Activated B cell treated with CpG ODN at 0.5 μM for 24 hours (primary cell): ENCODE results near the gene IFI35. TPM values are rescaled to one million over a fixed set of nuclear protein-coding genes. Genes with fewer than 3 reads are reported as not detected.

Experiments
- ATAC-seq: fragments of 200-7000 bp; cut with Tn5 transposase; one replicate; pipeline ENCODE4 v1.10.0; 2021; ENCODE audit warnings: low read depth, mild to moderate bottlenecking, moderate library complexity
- CTCF ChIA-PET: fragments of 350-600 bp; sonication (Branson Sonifier 250); formaldehyde crosslinking; loops from one replicate; lab custom pipeline; 2021; ENCODE audit warnings: antibody characterized with exemption; lab: Charles Lee
- POLR2A ChIA-PET: fragments of 350-600 bp; sonication (Branson Sonifier 250); formaldehyde crosslinking; loops from one replicate; lab custom pipeline; 2021; ENCODE audit warnings: antibody characterized with exemption; lab: Charles Lee
- DNase-seq: peaks from one replicate; pipeline ENCODE4 v3.0.0; 2022
- H3K27ac Mint-ChIP-seq: one replicate; pipeline ENCODE4 v1.8.0; 2020; ENCODE audit warnings: mixed read lengths
- H3K27me3 Mint-ChIP-seq: one replicate; pipeline ENCODE4 v1.8.0; 2021; ENCODE audit warnings: mixed read lengths
- H3K36me3 Mint-ChIP-seq: one replicate; pipeline ENCODE4 v1.8.0; 2021; ENCODE audit warnings: low read depth, mixed read lengths
- H3K4me1 Mint-ChIP-seq: one replicate; pipeline ENCODE4 v1.8.0; 2021; ENCODE audit warnings: mixed read lengths
- H3K4me3 Mint-ChIP-seq: one replicate; pipeline ENCODE4 v1.8.0; 2020; ENCODE audit warnings: mild to moderate bottlenecking, mixed read lengths
- H3K9me3 Mint-ChIP-seq: one replicate; pipeline ENCODE4 v1.8.0; 2020; ENCODE audit warnings: mixed read lengths
- CTCF ChIP-seq: fragments of 200-600 bp; IDR thresholded peaks from one replicate; pipeline ENCODE4 v1.8.0; 2022; ENCODE audit warnings: antibody characterized with exemption, mild to moderate bottlenecking
- intact Hi-C: fragments of 100-400 bp; cut with micrococcal nuclease; formaldehyde crosslinking; loops from one replicate; pipeline ENCODE4 v1.15.1; 2024
- total RNA-seq: library from RNA; stranded (reverse); gene quantifications from 2 replicates; pipeline ENCODE4 v1.2.3, GENCODE V29; 2022

The IFI35 gene
- total RNA-seq, 1 donor from 2014 or later = 50.5 TPM

GRCh38 chr17:43031666-43032065, 25.1 kb downstream of the IFI35 start:
- TF ChIP-seq CTCF = no peak
- no peak overlapping the region for H3K4me3 Mint-ChIP-seq
- DNase-seq (no peak), ATAC-seq (no peak)
- H3K27ac Mint-ChIP-seq = no peak overlapping the region
- POLR2A ChIA-PET = no interaction called here
- no peaks in the 10 kb centered on the region for H3K36me3 Mint-ChIP-seq
- no peaks in the 10 kb centered on the region for H3K27me3 Mint-ChIP-seq
- CTCF ChIA-PET = no interaction called here
- no peaks in the 10 kb centered on the region for H3K9me3 Mint-ChIP-seq
- intact Hi-C loops = no loop called here
- no peaks in the 10 kb centered on the region for H3K4me1 Mint-ChIP-seq

DNA sequence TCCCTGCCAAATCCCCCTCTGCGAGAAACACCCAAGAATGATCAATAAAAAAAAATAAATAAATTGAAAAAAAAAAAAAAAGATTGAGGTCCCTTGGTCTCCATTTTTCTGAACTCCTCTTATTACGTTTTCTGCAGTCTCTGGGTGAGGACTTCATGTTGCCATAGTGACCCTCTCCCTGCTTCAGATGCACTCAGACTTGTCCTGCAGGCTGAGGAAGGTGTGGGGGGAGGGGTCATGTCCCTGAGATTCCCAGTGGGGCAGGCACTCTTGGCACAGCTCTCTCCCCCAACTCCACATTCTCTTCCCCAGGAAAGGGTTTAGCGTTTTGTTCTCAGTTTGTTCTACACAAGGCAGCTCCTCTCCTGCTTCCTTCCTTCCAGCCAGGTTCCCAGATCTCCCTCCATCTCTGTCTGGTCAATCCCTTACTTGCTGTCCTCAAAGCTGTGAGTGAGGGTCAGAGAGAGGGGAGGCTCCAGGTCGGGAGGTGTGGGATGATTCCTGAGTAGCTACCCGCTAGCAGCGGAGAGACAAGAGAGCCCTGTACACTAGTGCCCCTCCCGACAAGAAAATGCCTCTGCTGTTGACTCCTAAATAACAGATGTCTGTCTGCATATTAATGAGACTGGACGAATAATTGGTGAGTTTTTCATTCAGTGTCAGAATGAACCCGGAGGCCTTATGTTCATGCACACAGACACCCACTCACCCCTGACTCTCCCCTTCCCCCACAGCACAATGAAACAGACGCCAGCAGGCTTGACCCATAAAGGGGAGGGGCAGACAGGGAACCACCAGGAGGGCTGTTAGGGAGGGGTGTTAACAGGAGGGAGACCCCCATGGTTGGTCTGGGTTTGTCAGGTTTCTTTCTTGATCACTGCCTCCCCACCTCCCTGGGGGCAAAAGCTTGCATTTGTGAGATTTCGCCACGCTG, 27.6 kb downstream of the IFI35 start:
- no peak overlapping the region for H3K27ac Mint-ChIP-seq
- POLR2A ChIA-PET = interaction anchor here (0.9 kb wide), 1 partner anchor 10 kb away, joined by 5 read pairs; no protein-coding TSS in a partner anchor

DNA sequence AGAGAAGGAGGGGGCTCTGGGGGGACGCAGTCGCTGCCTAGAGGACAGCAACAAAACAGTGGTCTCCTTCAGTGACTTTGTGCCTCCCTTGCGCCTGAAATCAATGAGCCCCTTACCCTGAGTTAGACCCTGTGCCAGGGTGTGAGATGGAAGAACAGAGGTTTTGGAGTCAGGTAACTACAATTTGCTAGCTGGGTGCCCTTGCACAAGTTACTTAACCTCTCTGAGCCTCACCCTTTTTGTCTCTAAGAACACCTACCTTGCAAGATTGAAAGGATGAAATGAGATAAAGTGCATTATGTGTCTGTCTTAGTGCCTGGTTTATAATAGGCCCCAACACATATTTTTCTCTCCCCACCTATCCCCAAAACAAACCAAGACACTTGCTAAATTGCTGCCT, 28.3 kb downstream of the IFI35 start:
- Mint-ChIP-seq H3K9me3 (no peaks in the 10 kb centered on the region), H3K4me1 (no peaks in the 10 kb centered on the region), H3K4me3 (no peak overlapping the region), H3K36me3 (no peaks in the 10 kb centered on the region), H3K27me3 (no peaks in the 10 kb centered on the region), H3K27ac (no peak overlapping the region)
- ATAC-seq (no peak), DNase-seq (no peak)
- POLR2A ChIA-PET = no interaction called here
- CTCF ChIA-PET = no interaction called here
- TF ChIP-seq CTCF = no peak
- intact Hi-C loops = no loop called here

More for the DNA sequence above, 27.6 kb downstream of the IFI35 start:
- Mint-ChIP-seq H3K36me3 (no peaks in the 10 kb centered on the region), H3K4me1 (no peaks in the 10 kb centered on the region), H3K9me3 (no peaks in the 10 kb centered on the region), H3K4me3 (no peak overlapping the region), H3K27me3 (no peaks in the 10 kb centered on the region)
- ATAC-seq (no peak), DNase-seq (no peak)
- TF ChIP-seq CTCF = no peak
- CTCF ChIA-PET = no interaction called here
- intact Hi-C loops = no loop called here

DNA sequence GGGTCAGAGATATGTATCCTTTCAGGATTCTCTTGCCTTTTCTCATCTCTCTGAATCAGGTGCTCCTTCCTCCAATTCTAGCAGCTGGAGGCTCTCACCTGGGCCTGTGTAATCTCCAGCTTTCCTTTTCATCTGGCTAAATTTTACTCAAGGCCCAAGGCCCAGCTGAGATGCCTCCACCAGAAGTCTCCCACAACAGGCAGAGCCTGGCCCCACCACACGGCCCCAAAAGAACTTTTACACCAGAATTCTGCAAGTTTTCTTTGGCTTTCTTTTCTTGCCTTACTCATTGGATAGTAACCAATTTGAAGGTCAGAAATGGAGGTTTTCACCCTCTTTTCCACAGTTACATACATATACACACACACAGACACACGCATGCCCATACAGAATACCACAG, 33.1 kb downstream of the IFI35 start:
- ChIA-PET CTCF (no interaction called here), POLR2A (no interaction called here)
- Mint-ChIP-seq H3K4me1 (no peaks in the 10 kb centered on the region), H3K27ac (no peak overlapping the region), H3K27me3 (no peaks in the 10 kb centered on the region), H3K36me3 (no peaks in the 10 kb centered on the region), H3K4me3 (no peak overlapping the region), H3K9me3 (no peaks in the 10 kb centered on the region)
- ATAC-seq (no peak), DNase-seq (no peak)
- intact Hi-C loops = no loop called here
- TF ChIP-seq CTCF = no peak

- intact Hi-C loops = no loop called here
- TF ChIP-seq CTCF = no peak
- Mint-ChIP-seq H3K9me3 (no peaks in the 10 kb centered on the region), H3K27me3 (no peaks in the 10 kb centered on the region), H3K36me3 (no peaks in the 10 kb centered on the region), H3K27ac (no peak overlapping the region), H3K4me1 (no peaks in the 10 kb centered on the region), H3K4me3 (no peak overlapping the region)
- POLR2A ChIA-PET = no interaction called here
- CTCF ChIA-PET = no interaction called here
- ATAC-seq (no peak), DNase-seq (no peak)
Measured at GRCh38 chr17:43040655-43041054, 34.1 kb downstream of the IFI35 start.
